Activated CD4-positive, alpha-beta T cell treated with anti-CD3 and anti-CD28 coated beads, Interleukin-2, Interleukin-6, amounts not matched to agents 100 ng/mL and 50 ng/mL, durations not matched to agents 16 hours and 8 hours (primary cell): Measurements from ENCODE around the gene BOK.
"Not testable (repeated sequence)": the region's sequence is repeated elsewhere in the genome, so short reads cannot be mapped to it uniquely, and the experiment has no call there.

Experiments
- DNase-seq: peaks from one replicate; pipeline ENCODE4 v3.0.0-alpha.2; 2020

BOK gene

DNA sequence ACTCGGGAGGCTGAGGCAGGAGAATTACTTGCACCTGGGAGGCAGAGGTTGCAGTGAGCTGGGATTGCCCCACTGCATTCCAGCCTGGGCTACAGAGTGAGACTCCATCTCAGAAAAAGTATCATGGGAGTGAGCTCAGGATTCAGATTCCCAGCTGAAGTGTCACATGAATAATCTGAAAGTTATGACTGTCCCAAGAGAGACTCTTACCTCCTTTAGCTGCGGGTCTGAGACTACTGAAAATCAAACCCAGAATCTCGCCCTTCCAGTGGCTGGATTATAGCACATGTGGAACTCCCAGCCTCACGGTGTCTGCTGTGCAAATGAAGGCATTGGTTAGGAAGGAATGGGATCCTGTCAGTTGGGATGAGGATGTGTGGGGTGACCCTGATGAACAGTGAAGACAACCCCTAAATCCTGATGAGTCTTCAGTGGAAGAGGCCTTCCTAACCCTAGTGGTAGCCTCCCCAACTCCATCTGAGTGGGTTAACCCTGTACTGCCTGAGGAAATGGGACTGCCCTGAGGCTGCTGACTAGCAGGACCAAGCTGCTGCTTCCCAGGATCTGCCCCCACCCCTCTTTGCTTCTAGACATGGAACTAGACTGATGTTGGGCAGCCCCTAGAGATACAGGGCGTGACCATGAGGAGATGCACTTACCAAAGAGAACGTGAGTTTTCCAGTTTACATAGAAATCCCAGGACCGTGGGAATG is 16.5 kb downstream of the BOK start:
- DNase-seq, result no peak

DNA sequence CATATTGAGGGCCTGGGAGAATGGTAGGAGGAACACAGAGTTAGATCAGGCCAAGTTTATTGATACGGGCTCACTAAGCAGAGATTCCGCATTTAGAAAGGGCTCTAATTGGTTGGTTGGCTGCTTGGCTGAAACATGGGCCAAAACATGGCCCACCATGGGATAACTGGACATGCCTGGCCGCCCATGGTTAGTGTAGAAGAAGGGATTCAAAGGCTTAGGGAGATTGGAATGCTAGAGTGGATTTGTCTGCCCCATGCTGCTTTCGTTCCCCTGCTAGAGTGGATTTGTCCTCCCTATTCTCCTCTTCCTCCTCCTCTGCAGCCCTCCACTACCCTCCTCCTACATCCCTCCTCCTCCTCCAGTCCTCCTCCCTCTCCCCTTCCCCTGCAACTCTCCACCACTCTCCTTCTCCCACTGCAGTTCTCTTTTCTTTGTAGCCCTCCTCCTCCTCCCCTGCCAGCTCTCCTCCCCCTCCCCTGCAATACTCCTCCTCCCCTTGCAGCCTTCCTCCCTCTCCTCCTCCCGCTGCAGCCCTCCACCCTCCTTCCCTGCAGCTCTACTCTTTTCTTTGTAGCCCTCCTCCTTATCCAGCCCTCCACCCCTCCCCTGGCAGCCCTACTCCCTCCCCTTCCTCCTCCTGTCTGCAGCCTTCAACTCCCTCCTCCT is 17.2 kb downstream of the BOK start:
- no peak for DNase-seq

- no peak for DNase-seq
Measured at GRCh38 chr2:241576293-241576654, 17.7 kb downstream of the BOK start.

GRCh38 chr2:241577413-241578122 is 19.0 kb downstream of the BOK start:
- no peak for DNase-seq

DNA sequence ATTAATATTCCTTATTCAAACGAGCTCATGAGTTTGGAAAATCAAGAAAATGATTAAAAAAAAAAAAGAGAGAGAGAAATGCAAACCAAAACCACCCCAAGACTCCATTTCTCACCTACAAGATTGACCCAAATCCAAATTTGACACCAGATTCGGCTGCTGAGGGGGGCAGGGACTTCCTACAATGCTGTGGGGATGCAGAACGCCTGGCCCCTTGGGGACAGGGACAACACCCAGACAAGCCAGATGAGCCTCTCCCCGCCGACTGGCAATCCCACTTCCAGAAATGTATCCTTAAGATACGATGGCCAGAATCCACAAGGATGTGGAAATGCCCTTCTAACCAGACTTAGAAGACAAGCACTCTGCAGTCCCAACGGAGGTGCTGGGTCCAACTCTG is 20.7 kb downstream of the BOK start:
- no peak for DNase-seq

- DNase-seq, result no peak
Measured at GRCh38 chr2:241582328-241582727, 23.8 kb downstream of the BOK start.

- no peak for DNase-seq
Measured at GRCh38 chr2:241582806-241583205, 24.3 kb downstream of the BOK start.

DNA sequence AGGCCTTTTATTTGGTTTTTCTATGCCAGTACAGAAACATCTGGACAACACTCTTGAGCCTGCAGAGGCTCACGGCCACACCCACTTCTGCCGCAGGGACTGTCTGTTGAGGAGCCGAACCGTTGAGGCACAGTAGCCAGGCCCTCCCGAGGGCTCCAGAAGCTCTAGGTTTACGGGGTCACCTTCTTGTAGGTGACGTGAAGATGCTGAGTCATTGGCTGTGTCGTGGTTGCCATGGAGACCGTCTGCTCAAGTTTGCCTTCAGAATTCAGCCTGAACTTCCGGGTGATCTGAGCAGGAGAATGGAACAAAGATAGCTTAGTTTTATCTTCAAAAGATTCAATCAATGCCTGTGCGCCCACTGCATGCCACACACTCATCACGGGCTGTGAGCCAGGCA is 25.9 kb downstream of the BOK start:
- DNase-seq, result no peak

DNA sequence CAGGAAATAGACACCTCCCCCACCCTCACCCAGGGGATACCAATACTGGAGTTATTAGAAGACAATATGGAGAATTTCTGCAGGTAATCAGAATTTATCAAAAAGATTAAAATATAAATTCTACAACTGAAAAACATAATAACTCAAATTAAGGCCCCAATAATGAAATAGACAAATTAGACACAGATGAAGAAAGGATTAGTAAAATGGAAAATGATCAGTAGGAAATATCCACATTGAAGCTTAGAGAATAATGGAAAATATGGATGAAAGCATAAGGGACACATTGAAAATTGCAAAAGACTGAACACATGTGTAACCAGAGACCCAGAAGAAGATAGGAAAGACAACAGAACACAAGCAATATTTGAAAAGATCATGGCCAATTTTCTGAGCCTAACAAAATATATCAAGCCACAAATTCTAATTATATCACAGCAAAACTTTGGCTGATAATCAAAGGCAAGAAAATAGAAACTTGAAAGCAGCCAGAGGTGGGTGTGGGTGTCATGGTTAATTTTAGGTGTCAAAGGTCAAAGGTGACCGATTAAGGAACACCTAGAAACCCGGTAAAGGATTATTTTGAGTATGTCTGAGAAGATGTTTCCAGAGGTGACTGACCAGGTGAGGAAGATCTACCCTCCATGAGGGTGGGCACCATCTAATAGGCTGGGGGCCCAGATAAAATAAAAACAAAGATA is 28.2 kb downstream of the BOK start:
- DNase-seq, result no peak

GRCh38 chr2:241589863-241590262 is 31.3 kb downstream of the BOK start:
- not testable (repeated sequence) for DNase-seq

DNA sequence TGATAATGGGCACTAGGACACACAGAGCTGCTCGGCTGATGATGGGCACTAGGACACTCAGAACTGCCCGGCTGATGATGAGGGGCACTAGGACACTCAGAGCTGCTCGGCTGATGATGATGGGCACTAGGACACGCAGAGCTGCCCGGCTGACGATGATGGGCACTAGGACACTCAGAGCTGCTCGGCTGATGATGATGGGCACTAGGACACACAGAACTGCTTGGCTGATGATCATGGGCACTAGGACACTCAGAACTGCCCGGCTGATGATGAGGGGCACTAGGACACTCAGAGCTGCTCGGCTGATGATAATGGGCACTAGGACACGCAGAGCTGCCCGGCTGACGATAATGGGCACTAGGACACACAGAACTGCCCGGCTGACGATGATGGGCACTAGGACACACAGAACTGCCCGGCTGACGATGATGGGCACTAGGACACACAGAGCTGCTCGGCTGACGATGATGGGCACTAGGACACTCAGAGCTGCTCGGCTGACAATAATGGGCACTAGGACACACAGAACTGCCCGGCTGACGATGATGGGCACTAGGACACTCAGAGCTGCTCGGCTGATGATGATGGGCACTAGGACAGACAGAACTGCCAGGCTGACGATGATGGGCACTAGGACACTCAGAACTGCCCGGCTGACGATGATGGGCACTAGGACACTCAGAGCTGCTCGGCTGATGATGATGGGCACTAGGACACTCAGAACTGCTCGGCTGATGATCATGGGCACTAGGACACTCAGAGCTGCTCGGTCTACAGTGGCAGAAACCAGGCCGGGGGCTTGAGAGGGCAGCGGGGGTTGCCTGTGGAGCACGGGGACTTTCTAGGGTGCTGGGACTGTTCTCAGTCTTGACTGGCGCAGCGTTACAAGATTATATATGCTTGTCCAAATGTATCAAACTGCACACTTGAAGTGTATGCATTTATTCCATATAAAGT is 32.2 kb downstream of the BOK start:
- not testable (repeated sequence) for DNase-seq

- DNase-seq, result no peak
Measured at GRCh38 chr2:241592126-241592845, 33.7 kb downstream of the BOK start.

GRCh38 chr2:241593271-241593670 is 34.7 kb downstream of the BOK start:
- no peak for DNase-seq

DNA sequence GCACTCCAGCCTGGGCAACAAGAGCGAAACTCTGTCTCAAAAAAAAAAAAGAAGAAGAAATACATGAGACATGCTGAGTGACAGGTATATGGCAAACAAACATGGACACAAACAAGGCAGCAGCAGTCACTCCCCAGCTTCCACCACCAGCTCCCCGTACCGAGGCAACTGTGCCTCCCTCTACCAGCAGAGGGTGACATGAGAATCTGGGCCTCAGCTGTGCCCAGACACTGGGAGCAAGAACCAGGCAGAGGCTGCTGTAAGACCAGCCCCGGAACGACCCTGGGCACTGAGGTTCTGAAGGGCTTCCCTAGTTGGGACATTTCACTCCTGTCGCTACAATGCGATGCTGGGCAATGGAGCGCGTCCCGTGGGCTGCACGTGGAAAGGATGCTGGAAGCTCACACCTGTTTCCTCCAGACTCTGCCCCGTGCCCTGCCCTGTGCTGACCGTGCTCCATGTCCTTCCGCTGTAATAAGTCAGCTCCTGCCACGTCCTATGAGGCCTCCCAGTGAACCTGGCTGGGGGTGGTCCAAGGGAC is 37.1 kb downstream of the BOK start:
- DNase-seq, result no peak

- no peak for DNase-seq
Measured at GRCh38 chr2:241597561-241597960, 39.0 kb downstream of the BOK start.

DNA sequence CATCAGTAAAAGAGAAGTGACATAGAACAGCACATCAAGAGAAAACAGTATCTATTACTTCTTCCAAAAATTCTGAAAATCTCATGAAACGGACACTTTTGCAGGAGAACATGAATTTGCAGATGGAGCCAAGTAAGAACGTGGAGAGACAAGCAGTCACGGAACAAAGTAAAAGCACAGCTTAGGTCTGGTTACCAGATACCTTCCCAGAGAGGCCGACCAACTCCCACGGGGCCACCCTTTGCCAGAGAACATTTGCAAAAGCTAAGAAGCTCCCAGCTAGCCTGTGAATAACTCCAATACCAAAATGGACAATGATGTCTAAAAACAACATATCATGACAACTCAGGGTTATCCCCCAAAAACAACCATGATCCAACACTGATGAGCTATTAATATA is 39.5 kb downstream of the BOK start:
- DNase-seq, result no peak

GRCh38 chr2:241598487-241598886 is 39.9 kb downstream of the BOK start:
- no peak for DNase-seq

DNA sequence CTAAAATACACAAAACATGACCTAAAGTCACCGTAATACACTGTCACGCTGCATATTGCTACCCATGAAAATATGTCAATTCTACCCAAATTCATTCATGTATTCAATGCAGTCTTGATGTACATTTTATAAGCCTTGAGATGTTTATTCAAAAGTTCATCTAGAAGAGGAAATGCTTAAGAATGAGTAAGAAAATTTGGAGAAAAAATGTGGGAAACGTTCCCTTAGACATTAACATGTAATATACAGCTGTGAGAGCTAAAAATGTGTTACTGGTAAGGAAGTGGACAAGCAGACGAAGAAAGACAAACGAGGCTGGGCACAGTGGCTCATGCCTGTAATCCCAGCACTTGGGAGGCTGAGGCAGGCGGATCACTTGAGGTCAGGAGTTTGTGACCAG is 41.1 kb downstream of the BOK start:
- no peak for DNase-seq

DNA sequence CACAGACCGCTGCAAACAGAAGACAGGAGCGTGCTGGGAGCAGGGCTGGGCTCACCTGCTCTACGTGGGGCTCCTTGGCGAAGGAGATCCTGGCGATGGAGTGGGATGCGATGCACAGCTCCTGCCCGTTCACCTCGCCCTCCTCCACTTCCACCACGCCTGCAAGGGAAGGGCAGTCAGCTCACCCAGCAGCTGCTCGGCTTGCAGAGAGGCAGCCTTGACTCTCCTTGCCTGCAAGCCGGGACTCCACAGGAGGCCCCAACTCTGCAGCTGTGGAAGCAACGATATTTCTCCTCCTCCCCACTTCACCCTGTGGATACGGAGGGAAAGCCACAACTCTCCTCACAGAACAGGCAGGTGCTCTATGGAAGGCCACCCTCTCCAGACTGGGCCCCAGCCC is 43.3 kb downstream of the BOK start:
- no peak for DNase-seq

GRCh38 chr2:241602720-241603119 is 44.2 kb downstream of the BOK start:
- DNase-seq, result no peak

DNA sequence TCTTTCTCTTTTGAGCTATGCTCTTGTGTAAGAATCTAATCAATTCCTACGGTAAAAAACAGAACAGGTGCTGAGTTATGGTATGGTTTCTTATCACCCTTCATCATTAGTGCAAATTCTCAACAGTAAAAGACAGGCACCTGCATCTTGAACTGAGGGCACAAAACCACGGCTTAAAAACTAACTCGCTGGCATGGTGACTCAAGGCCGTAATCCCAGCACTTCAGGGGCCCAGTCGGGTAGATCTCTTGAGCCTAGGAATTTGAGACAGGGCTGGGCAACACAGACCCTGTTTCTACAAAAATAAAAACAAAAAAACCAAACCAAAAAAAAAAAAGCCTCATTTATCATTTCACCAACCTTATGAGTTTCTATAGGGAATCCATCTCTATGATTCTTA is 45.1 kb downstream of the BOK start:
- no peak for DNase-seq
